ENCODE measurements around the gene PLD6.
"Not testable (repeated sequence)": the region's sequence is repeated elsewhere in the genome, so short reads cannot be mapped to it uniquely, and the experiment has no call there.

The PLD6 gene, protein sequence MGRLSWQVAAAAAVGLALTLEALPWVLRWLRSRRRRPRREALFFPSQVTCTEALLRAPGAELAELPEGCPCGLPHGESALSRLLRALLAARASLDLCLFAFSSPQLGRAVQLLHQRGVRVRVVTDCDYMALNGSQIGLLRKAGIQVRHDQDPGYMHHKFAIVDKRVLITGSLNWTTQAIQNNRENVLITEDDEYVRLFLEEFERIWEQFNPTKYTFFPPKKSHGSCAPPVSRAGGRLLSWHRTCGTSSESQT

GRCh38 chr17:17206124-17206912 lies at the start of gene PLD6:
Gene PLD6, minus strand, starts transcription at chr17:17206333. Its CDS starts 47 bp downstream, at chr17:17206286.
- peak; percentile 83 for DNase-seq (ENCODE audit: low read depth)

DNA sequence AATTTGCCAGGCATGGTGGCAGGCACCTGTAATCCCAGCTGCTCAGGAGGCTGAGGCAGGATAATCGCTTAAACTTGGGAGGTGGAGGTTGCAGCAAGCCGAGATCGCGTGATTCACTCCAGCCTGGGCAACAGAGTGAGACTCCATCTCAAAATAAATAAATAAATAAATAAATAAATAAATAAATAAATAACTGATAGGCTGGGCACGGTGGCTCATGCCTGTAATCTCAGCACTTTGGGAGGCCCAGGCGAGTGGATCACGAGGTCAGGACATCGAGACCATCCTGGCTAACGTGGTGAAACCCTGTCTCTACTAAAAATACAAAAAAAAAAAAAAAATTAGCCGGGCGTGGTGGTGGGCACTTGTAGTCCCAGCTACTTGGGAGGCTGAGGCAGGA lies 49.6 kb upstream of the PLD6 start:
- DNase-seq (ENCODE audit: low read depth) = not testable (repeated sequence)

DNA sequence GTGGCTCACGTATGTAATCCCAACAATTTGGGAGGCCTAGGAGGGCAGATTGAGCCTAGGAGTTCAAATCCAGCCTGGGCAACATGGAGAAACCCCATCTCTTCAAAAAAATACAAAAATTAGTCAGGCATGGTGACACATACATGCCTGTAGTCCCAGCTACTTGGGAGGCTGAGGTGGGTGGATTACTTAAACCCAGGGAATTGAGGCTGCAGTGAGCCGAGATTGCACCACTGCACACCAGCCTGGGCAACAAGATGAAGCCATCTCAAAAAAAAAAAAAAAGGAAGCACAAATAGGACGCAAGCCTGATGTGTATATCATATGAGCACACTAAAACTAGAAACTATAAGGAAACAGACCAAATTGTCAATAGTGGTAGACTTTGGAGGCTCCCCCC lies 47.9 kb upstream of the PLD6 start:
- DNase-seq (ENCODE audit: low read depth) = peak; percentile 23

- DNase-seq (ENCODE audit: low read depth) = no peak
Measured at GRCh38 chr17:17253406-17253805, 47.3 kb upstream of the PLD6 start.

GRCh38 chr17:17252149-17252661 lies 46.1 kb upstream of the PLD6 start:
- no peak for DNase-seq (ENCODE audit: low read depth)

GRCh38 chr17:17246879-17247278 lies 40.7 kb upstream of the PLD6 start:
- DNase-seq (ENCODE audit: low read depth) = no peak

GRCh38 chr17:17243163-17243562 lies 37.0 kb upstream of the PLD6 start:
- no peak for DNase-seq (ENCODE audit: low read depth)

DNA sequence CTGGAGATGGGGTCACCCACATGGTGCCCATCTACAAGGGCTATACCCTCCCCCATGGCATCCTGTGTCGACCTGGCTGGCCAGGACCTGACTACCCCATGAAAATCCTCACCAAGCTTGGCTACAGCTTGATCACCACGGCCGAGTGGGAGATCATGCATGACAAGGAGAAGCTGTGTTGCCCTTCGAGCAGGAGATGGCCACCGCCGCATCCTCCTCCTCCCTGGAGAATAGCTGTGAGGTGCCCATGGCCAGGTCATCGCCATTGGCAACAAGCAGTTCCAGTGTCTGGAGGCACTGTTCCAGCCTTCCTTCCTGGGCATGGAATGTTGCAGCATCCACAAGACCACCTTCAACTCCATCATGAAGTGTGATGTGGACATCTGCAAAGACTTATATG lies 36.1 kb upstream of the PLD6 start:
- no peak for DNase-seq (ENCODE audit: low read depth)

DNA sequence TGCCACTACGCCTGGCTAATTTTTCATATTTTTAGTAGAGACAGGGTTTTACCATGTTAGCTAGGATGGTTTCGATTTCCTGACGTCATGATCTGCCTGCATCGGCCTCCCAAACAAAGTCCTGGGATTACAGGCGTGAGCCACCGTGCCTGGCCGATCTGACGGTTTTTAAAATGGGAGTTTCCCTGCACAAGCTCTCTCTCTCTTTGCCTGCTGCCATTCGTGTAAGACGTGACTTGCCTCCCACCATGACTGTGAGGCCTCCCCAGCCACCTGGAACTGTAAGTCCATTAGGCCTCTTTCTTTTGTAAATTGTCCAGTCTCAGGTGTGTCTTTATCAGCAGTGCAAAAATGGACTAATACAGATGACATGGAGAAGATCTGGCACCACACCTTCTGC lies 35.5 kb upstream of the PLD6 start:
- DNase-seq (ENCODE audit: low read depth) = no peak

DNA sequence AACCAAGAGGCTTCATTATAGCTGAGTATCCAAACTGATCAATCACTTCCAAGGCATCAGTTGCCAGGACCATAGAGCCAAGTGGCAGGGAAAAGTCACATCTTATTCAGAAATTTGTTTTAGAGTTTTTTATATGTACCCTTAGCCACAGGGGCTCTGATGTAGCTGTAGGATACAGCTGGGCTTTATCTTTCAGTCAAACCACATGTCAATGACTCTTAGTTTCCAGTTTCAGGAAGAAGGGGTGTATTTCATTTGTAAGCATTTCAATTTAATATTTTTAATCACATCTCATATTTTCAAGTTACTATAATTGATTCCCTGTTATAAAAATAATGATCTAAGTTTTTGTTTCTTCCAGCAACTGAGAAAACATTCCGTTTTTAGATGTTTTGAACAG lies 33.7 kb upstream of the PLD6 start:
- DNase-seq (ENCODE audit: low read depth) = no peak

GRCh38 chr17:17237026-17237799 lies 31.1 kb upstream of the PLD6 start, which contains the start of gene FLCN:
Gene FLCN, minus strand, starts transcription at chr17:17237168. Its CDS starts 9,031 bp downstream, at chr17:17228137.
- DNase-seq (ENCODE audit: low read depth) = peak; percentile 90

DNA sequence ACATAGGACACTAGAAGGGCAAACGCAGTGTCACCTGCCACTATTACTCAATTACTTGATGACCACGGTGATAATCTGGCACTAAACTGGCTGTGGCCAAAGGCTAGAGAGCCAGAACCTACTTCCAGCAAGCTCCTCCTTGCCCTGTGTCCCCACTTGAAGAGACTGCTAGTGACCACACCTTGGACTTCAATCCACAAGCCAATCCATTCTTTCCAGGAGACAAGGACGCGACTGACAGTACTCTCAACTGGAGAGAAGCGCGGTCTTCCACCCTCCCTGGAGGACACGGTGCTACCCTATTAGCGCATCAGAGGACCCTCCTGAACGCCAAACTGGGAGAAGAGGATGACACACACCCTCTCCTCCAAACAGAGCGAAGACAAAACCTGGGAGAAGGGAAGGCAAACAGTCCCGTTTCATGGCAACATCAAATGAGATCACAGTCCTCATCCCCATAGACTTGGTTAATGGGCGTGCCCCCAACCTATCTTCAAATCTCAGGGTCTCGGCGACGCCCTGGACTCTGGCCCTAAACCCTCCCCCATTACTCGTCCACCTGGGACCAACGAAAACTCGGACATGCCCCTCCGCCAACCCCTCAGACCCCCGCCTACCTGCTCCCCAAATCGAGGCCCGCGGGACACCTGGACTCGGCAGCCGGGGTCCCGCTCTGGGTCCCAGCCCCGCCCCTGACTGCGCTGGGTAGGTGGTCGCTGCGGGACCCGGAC lies 30.3 kb upstream of the PLD6 start:
- DNase-seq (ENCODE audit: low read depth) = peak; percentile 67

- peak; percentile 70 for DNase-seq (ENCODE audit: low read depth)
Measured at GRCh38 chr17:17235212-17236174, 29.4 kb upstream of the PLD6 start.

DNA sequence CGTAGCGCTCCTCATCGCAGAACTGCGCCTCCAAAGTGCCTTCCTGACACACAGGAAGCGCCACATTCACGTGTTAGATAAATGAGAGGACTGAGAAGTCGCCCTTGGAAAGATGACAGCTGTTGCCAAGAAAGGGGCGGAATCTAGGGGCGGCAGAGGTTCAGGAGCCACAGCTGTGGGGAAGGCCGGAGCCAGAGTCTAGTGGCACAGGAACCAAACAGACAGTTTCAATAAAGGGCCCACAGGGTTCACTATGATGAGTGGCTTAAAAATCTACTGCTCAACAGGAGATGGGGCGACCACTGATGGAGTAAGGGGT lies 26.1 kb upstream of the PLD6 start:
- DNase-seq (ENCODE audit: low read depth) = no peak

GRCh38 chr17:17231621-17232302 lies 25.6 kb upstream of the PLD6 start:
- no peak for DNase-seq (ENCODE audit: low read depth)

DNA sequence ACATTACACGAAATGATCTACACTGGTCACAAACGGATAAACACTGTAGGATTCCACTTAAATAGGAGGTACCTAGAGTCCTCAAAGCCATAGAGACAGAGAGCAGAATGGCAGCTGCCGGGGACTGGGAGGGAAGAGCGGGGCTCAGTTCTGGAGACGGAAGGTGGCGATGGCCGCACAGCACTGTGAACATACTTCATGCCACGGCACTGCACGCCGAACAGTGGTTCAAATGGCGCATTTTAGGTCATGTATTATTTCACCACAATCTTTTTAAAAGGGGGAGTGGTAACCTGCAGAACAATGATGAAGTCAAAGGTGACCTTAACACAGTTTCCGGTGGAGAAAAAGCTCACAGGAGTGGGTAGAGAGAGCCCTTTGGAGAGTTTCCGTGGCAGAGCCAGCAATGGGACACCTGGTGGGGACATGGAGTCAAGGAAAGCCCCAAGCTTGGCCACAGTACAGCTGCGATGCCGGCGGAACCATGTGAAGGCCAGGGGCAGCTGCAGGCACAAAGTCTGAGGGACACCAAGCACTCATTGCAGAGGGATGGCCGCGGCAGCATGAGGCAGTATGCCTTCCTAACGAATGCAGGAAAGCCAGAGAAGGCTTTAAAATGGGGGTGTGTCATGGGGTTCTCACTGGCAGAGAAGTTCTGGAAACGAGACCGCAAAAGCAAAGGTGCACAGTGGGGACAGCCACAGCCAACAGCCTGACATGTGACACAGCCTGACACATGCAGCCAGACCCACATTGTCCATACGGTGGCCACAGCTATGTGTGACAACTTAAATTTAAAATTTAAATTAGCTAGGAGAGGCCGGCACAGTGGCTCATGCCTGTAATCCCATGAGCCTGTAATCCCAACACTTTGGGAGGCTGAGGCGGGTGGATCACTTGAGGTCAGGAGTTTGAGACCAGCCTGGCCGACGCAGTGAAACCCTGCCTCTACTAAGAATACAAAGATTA lies 23.6 kb upstream of the PLD6 start:
- DNase-seq (ENCODE audit: low read depth) = no peak

DNA sequence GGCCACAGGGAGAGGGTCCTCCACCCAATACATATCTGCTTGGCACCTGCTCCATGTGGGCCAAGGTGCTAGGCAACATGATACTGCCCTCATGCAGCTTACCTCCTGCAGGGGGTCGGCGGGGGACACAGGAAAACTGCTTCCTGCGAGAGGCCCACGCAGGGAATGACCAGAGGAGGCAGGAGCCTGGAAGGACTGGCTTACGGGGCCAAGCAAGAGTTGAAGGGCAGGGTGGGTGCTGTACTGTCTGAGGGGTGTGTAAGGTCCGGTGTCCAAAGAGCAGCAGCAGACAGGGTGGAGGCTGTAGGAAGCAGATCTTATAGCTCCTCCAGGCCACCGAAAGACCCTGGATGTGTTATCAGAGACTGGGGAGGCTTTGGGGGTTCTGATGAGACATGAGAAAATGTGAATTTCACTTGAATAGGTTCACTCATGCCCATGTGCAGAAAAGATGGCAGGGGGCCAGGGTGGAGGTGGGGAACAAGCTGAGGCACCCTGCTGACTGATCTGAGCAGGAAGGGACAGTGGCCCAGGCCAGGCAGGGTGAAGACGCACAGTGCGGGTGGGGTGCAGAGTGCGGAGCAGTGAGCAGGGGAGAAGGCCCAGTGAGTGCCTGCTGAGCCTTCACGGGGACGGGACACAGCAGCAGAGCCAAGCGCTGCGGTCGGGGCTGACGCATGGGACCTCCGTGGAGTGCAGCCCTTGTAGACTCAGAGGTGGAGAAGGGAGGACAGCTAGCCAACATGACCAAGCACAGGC lies 22.6 kb upstream of the PLD6 start:
- DNase-seq (ENCODE audit: low read depth) = no peak
